DMS53 (cell line): Measurements from ENCODE around the gene PITPNC1.
"Not testable (repeated sequence)": the region's sequence is repeated elsewhere in the genome, so short reads cannot be mapped to it uniquely, and the experiment has no call there.

ENCODE experiments used
- DNase-seq: peaks from one replicate; lab custom pipeline; 2025; lab: John Stamatoyannopoulos, UW

The PITPNC1 gene

DNA sequence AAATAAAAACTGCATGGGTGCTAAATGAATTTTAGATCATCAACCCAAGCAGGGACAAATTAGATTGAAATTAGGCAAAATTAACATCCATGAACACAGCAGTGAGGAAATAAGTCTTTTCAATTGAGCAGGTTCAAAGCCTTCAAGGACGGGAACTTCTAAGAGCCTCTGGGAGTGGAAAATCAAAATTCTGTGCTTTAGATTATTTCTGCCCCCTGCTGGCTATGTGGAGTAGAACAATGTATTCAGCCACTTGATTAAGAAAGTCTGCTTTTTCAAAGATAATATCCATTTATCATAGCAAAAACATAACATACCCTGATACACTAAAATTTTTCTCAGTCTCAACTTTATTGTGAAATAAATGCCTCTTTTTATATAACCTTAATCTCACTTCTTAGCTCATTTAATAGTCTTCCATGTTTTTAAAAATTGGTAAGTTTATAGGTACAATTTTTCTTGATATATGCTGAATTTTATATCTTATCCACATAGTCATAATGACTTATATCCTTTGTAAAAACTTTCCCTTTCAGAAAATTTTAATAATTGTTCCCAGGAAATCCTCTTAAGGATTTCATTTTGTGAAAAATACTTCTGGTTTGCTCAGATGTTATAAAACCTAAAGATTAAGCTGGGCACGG, 312.6 kb downstream of the PITPNC1 start:
- DNase-seq = peak; percentile 82

DNA sequence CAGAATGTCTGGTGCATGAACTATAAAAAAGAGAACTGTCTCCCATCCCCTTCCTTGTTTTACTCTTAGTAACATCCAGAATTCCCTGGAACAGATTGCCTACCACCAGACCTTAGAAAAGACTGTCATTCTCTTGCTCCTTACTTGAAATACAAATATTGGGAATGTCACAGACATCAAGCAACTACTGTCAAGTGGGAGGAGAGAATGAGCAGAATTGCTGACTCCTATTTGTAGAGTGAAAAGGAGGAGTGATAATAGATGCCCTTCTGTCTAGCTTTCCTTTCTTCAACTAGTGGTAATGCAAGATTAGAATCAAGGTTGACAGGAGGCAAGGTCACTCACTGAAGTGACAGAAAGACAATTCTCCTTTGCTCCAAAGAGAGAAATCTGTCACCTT, 316.7 kb downstream of the PITPNC1 start:
- DNase-seq = no peak

DNA sequence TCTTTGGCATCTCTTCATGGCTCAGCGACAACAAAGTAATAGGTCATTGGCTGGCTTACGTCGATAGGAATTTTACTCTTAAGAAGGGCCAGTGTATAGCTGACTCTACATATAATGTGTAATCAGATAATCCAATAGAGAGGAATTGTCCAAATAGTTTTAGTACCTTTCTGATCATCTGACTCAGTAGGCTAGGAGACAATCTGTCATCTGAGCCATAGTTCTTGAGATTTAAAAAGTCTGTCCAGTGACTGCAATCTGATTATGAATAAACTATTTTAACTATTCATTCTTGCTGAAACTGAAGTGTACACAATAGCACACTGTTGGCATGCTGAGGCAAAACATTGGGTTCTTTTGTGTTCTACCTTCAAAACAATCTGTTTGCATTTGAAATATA, 319.3 kb downstream of the PITPNC1 start:
- DNase-seq = no peak

DNA sequence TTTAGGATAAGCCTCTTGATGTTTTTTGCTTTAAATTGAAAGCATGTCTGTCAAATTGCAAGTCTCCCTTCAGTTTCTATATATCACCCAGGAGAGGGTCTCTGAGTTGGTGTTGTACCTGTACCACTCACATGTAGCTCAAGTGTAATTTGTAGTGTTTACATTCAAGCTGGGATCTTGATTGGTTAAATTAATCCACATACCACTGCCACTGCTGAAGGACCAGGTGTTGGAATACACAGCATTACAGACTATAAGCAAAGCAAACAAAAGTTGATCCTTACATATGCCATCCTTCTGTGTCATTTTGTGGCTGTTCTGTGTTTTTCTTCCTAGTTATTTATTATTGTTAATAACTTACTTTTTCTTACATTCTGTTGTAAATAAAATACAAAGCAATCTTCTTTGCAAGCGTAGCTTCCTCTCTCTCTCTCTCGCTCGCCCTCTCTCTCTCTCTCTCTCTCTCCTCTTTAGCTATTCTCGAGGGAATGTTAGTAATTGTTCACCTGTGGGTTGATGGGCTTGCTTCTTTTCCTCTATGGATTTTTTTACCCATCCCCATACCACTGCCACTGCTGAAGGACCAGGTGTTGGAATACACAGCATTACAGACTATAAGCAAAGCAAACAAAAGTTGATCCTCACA, 319.9 kb downstream of the PITPNC1 start:
- DNase-seq = peak; percentile 81

DNA sequence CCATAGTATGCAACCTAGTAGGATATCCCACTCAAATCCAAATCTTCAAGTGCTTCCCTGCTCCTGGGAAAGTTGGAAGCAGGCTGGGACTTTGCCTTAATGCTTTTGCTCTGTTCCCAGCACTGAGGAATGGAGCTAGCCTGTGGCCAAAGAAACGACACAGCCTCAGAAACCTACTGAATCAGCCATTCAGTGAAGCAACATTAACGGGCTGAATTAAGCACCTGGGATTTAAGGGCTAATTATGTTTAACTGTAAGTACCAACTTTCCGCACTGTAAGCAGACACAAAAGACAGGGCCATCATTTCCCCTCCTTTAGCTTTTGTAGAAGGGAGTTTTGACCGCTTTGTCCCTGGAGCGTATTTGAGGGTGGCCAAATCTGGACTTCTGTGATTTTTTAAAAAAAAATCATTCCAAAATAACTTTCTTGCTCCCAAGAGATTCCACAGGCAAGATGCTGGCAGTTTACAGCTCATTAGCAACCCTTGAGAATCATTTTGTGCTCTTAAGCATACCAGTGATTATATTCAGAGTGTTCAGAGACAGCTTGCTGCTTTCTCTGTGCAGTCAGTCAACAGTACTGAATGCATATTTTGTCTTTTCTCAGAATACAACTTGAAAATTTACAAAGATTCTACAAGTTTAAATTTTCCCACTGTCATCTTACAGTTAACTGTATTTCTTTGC, 323.1 kb downstream of the PITPNC1 start:
- no peak for DNase-seq

DNA sequence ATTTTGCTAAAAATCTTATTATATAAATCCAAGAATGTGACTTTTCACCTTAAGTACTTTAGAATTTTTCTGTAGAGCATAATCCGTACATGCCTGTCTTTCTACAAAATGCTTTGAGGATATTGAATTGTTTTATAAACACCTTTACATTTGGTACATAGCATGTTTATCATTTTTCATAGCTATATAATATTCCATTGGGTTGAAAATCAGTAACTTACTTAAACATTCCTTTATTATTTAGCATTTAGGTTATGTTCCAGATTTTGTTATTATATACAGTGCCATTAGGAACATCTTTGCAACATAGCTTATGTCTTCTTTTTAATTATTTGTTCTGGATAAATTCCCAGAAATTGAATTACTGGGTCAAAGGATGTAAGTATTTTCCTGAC, 323.6 kb downstream of the PITPNC1 start:
- no peak for DNase-seq

DNA sequence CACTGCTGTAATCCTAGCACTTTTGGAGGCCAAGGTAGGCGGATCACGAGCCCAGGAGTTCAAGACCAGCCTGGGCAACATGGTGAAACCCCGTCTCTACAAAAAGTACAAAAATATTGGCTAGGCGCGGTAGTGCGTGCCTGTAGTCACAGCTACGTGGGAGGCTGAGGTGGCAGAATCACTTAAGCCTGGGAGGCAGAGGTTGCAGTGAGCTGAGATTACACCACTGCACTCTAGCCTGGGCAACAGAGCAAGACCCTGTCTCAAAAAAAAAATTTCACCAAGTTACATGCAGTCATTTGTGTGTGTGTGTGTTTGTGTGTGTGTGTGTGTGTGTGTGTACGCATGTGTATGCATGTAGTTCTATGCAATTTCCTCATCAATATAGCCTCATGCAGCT, 325.8 kb downstream of the PITPNC1 start:
- not testable (repeated sequence) for DNase-seq

DNA sequence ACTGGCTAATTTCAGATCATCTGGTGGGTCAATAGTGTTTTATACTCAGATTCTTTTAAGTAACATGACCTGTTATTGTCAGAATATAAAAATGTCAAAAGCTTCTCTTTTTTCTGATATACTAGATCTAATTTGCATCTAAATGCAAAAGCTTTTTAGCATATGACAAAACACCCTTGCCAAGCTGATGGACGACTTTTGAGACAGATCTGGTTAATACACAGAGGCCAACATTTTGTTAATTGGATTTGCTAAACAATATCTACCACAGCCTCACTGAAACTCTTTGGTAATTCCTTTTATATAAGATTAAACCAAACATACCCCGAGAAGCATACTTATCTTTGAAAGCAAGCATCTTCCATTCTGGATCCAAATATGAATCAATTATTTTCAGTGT, 330.4 kb downstream of the PITPNC1 start:
- no peak for DNase-seq

DNA sequence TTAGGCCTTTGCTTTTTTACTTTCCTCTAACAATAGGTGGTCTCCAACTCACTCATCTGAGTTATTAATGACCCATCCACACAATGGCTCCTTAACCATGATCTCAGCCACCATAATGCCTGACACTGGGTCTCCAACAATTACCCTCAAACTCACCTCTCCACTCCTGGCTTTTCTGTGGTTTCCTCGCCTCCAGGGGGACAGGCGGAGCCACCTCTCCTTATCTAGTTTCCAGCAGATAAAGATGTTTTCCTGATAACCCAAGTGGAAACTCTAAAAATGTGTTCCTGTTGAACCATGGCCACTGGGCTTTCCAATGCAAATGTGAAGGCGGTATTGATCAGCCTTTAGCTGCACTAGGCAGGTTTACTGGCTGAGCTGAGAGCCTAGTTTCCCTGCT, 331.3 kb downstream of the PITPNC1 start:
- no peak for DNase-seq

DNA sequence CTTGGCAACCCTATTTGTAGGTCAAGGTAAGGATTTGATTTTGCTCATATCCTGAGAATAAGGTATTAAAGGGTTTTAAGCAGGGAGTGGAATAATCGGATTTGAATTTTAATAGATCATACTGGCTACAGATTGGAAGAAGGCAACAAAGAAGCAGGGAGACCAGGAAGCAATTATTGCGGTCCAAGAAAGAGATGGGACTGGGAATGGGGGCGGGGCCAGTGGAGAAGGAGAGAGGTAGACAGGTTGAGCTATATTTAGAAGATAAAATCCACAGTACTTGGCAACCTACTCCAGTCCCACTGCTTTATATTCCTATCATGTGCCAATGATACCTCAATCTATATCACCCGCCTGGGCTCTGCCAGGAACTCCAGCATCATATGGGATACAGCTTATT, 334.8 kb downstream of the PITPNC1 start:
- no peak for DNase-seq

DNA sequence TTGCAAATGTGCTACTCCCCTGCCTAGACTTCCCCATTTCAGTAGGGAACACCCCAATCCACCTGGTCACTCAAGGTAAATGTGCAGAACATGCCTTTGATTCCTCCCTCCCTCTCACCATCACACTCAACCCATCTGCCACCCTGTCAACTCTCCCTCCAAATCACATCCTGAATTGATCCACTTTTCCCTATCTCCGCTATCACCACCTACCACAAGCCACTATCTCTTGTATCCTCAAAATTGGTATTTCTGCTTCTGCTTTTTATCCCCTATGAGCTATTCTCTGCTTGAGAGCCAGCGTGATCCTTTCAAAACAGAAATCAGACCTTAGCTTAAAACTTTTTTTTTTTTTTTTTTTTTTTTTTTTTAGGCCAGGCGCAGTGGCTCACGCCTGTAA, 335.3 kb downstream of the PITPNC1 start:
- no peak for DNase-seq

DNA sequence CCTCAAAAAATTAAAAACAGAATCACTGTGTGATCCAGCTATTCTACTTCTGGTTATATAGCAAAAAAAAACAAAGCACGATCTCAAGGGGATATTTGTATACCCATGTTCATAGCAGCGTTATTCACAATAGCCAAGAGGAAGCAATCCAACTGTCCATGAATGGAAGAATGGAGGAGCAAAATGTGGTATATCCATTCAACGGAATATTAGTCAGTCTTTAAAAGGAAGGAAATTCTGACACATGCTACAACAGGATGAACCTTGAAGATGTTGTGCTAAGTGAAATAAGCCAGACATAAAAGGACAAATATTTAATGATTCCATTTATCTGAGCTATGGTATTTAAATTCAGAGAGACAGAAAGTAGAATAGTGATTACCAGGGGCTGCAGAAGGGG, 336.1 kb downstream of the PITPNC1 start:
- DNase-seq = no peak

DNA sequence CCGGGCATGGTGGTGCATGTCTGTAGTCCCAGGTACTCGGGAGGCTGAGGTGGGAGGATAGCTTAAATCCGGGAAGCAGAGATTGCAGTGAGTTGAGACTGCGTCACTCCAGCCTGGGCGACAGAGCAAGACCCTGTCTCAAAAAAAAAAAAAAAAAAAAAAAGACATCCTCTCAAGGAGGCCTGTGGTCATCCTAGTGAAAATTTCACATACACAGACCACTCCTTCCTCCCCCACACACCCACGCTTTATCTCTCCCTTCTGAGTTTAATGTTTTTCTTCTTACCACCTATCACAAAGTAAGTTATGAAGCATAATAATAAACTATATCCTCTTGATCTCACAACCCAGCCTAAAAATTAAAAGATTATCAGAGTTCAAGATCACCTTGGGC, 339.3 kb downstream of the PITPNC1 start:
- DNase-seq = no peak

DNA sequence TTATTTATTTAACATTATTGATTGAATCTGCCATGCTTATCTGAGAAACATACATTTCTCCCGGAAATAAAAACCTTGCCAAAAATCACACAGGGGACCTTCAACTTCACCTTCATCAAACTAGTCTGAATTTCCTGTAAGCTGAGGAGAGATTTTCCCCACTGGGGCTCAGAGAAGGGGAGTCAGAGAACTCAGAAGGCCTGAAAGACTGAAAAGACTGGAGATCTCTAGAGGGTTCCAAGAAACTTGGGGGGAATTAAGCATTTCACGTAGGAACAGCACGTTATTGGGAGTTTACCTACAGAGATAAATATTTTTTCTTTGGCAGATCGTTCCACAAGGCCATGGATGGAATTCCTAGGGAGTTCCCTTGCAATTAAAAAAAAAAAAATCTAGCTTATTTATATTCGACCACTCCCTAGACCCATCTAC, 340.1 kb downstream of the PITPNC1 start:
- DNase-seq = peak; percentile 56

DNA sequence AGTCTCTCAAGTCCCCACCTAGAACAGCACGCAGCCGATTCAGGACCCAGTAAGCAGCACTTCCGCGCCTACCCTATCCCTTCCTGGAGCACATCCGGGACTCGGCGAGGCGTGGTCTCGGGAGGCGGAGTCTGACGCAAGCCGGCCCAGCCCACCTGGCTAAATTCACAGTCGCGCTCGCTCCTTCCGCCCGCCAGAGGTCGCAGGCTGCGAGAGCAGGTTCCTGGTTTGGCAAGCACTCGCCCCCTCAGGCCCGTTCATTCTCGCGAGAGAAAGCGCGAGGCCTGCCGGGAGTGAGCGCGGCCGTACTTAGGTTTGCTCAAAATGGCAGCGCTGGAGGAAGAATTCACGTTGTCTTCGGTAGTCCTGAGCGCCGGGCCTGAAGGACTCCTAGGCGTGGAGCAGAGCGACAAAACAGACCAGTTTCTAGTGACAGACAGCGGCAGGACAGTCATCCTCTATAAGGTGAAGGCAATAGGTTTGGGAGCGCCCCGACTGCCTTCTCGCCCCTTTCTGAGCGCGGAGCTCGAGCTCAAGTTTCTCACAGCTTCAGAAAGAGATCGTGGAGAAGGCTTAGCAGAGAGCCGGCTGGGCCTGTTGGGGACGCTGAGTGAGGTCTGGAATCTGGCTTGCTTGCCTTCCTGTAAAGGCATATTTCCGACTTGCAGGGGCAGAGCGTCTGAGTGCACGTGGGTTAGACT, 340.7 kb downstream of the PITPNC1 start, which contains the start of gene NOL11:
TSS of gene NOL11 (plus strand) at position 313 of the 701 bp plus-strand sequence. CDS start at position 325, 12 bp downstream.
- DNase-seq = peak; percentile 99

DNA sequence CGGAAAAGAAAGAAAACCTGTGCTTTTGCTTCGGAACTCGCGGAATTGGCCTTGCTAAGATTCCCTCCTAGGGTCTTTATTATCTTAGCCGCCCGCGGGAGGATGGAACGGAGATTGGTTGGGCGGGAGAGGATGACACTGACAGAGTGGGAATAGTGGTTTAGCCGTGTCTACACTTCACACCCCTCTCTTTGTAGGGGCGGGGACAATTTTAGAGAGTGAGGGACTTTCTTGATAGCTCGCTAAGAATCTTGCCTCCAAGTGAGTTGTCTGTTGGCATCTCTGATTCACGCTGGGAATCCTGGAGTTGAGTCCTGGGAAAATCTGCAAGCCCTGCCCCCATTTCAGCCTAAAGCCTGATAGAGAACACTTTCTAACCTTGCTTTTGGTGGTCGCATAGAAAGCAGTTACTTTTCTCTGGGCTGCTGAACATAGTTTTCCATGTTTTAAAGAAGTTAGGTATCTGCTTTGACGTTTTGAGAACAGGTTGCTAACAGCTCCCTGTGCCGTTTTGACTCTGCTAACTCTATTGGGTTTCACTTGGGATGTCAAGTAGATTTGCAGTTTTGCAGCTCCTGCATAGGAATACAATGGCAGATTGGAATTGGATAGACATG, 341.4 kb downstream of the PITPNC1 start:
- peak; percentile 63 for DNase-seq

DNA sequence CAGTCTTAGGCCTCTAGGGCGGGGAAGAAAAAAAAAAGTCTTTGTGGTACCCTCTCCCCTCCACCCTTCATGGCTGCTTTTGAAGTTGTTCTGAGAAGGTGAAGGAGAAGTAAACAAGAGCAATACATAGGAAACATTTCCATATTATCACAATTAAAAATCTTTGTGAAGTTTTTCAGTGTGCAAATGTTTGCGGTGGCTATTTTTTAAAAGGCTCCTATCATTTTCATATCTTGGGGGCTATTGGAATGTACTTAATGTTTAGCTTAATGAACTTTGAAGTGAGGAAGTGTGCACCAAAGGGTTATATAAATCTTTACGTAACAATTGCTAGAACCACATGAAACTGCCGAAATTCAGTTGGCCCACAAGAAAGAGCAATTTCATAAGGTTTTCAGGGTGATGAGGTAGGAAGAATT, 348.3 kb downstream of the PITPNC1 start:
- DNase-seq = no peak

DNA sequence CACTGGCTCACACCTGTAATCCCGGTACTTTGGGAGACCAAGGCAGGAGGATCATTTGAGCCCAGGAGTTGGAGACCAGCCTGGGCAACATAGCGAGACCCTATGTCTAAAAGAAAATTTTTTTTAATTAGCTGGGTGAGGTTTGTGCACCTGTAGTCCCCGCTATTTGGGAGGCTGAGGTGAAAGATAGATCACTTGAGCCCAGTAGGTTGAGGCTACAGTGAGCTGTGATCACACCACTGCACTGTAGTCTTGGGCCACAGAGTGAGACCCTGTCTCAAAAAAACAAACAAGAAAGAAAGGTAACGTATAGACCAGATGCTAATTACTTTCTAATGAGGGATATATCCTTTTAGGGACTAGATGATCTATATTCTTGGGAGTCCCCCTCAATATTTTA, 348.7 kb downstream of the PITPNC1 start:
- no peak for DNase-seq

DNA sequence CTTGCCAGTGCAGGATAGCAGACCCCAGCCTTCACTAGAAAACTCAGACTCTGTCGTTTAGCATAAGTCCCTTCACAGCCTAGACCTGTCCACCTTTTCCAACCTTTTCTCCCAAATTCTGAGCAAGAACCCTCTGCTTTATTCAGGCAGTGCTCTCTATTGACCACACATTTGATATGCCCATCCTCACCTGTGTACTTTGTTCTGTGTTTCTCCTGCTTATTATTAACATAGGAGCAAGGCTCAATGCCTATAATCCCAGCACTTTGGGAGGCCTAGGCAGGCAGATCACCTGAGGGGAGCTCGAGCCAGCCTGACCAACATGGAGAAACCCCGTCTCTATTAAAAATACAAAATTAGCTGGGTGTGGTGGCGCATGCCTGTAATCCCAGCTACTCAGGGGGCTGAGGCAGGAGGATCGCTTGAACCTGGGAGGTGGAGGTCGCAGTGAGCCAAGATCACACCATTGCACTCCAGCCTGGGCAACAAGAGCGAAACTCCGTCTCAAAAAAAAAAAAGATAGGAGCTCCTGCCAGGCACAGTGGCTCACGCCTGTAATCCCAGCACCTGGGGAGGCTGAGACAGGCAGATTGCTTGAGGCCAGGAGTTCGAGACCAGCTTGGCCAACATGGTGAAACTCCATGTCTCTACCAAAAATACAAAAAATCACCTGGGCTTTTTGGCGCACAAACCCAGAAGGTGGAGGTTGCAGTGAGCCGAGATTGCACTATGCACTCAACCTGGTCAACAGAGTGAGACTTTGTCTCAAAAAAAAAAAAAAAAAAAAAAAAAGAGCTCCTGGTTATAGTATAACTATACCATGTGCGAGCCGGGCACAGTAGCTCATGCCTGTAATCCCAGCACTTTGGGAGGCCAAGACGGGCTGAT, 350.3 kb downstream of the PITPNC1 start:
- DNase-seq = not testable (repeated sequence)

DNA sequence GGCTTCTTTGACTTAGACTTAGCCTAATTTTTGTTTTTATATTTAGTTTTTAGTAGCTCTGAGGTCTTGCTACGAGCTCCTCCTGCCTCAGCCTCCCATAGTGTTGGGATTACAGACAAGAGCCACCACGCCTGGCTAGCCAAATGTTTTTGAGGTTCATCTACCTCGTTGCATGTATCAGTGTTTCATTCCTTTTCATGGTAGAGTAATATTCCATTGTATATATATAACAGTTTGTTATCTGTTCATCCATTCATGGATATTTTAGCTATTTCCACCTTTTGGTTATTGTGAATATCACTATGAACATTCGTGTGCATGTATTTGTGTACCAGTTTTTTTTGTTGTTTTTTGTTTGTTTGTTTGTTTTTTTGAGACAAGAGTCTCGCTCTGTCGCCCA, 352.8 kb downstream of the PITPNC1 start:
- DNase-seq = no peak

DNA sequence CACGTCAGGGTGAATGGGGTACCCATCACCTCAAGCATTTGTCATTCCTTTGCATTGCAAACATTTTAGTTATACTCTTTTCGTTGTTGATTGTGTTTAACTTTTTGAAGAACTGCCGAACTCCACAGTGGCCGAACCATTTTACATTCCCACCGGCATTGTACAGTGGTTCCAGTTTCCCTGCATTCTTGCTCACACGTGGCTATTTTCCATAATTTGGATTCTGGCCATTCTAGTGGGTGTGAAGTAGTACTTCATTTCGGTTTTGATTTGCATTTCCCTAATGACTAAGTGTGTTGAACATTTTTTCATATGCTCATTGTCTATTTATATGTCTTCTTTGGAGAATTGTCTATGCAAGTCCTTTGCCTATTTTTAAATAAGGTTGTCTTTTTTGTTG, 353.6 kb downstream of the PITPNC1 start:
- no peak for DNase-seq
